Measurements from ENCODE around the gene KRT32. TPM values are rescaled to one million over a fixed set of nuclear protein-coding genes. Genes with fewer than 3 reads are reported as not detected.
A peak's percentile ranks its signal among the peaks of the same experiment; 100 is the strongest.

Gene KRT32
- total RNA-seq, 1 donor from 2014 or later = 0.17 TPM

DNA sequence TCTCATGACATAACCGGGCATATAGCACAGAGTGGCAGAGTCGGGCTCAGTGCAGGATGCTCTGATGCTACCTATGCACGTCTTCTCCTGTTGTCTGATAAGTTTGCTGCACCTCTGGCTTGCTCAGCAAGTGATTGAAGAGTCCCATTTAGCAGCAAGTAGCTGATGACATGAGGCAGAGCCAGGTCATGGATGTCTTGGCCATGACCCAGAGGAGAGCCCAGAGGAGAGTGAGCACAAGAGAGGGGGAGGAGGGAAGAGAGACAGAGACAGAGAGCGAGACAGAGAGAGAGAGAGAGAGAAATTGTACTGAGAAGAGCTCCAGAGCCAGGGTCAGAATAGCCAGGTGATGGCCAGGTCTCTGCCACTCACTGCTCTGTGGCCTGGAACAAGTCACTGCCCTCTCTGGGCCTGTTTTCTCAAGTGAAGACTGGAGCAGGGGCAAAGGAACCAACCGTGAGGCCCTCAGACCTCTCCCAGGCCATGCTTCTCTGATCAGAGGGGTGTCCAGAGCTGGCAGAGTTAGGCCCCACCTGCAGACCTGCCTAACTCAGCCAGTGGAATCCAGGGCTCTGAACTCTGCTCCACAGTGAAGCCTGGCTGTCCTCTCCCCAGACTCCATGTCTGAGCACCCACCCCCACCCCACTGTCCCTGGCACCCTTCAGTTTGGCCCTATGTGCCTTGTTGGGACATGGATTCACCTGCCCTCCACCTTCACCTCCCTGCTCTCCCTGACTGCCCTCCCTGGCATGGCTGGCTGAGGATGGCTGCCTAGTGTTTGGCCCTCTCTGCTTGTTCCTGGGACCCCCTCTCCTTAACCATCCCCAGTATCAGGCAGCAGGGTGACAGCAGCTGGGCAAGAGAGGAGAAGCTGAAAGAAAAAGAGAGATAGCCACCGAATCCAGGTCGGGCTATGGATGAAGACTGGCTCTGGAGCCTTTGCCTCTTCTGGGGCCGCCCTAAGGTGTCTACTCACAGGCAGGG lies 18.0 kb upstream of the KRT32 start:
- H3K27ac Mint-ChIP-seq = no peak overlapping the region
- H3K4me1 Mint-ChIP-seq (ENCODE audit: unreplicated experiment) = peaks cover 8% of the 10 kb centered on the region
- no peaks in the 10 kb centered on the region for H3K36me3 Mint-ChIP-seq
- TF ChIP-seq, protein P1, sequence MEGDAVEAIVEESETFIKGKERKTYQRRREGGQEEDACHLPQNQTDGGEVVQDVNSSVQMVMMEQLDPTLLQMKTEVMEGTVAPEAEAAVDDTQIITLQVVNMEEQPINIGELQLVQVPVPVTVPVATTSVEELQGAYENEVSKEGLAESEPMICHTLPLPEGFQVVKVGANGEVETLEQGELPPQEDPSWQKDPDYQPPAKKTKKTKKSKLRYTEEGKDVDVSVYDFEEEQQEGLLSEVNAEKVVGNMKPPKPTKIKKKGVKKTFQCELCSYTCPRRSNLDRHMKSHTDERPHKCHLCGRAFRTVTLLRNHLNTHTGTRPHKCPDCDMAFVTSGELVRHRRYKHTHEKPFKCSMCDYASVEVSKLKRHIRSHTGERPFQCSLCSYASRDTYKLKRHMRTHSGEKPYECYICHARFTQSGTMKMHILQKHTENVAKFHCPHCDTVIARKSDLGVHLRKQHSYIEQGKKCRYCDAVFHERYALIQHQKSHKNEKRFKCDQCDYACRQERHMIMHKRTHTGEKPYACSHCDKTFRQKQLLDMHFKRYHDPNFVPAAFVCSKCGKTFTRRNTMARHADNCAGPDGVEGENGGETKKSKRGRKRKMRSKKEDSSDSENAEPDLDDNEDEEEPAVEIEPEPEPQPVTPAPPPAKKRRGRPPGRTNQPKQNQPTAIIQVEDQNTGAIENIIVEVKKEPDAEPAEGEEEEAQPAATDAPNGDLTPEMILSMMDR (conservative IDR thresholded peaks at IDR 0.05) = no peak
- H3K27me3 Mint-ChIP-seq = no peaks in the 10 kb centered on the region
- DNase-seq (ENCODE audit: extremely low spot score, unreplicated experiment) = no peak
- no peaks in the 10 kb centered on the region for H3K9me3 Mint-ChIP-seq
- H3K4me3 Mint-ChIP-seq = no peak overlapping the region

- H3K4me1 Mint-ChIP-seq (ENCODE audit: unreplicated experiment) = peaks cover 8% of the 10 kb centered on the region
- H3K36me3 Mint-ChIP-seq = no peaks in the 10 kb centered on the region
- H3K4me3 Mint-ChIP-seq = no peak overlapping the region
- DNase-seq (ENCODE audit: extremely low spot score, unreplicated experiment) = no peak
- no peaks in the 10 kb centered on the region for H3K9me3 Mint-ChIP-seq
- TF ChIP-seq, protein P1 (conservative IDR thresholded peaks at IDR 0.05) = no peak
- H3K27ac Mint-ChIP-seq = peak overlapping the region; percentile 32
- H3K27me3 Mint-ChIP-seq = no peaks in the 10 kb centered on the region
Measured at GRCh38 chr17:41483991-41484826, 17.0 kb upstream of the KRT32 start.

- no peak for DNase-seq (ENCODE audit: extremely low spot score, unreplicated experiment)
- TF ChIP-seq, protein P1 (conservative IDR thresholded peaks at IDR 0.05) = no peak
- Mint-ChIP-seq H3K9me3 (no peaks in the 10 kb centered on the region), H3K27ac (peak overlapping the region; percentile 32), H3K4me1 (ENCODE audit: unreplicated experiment) (peaks cover 8% of the 10 kb centered on the region), H3K4me3 (no peak overlapping the region), H3K36me3 (no peaks in the 10 kb centered on the region), H3K27me3 (no peaks in the 10 kb centered on the region)
Measured at GRCh38 chr17:41483531-41483930, 16.3 kb upstream of the KRT32 start.

DNA sequence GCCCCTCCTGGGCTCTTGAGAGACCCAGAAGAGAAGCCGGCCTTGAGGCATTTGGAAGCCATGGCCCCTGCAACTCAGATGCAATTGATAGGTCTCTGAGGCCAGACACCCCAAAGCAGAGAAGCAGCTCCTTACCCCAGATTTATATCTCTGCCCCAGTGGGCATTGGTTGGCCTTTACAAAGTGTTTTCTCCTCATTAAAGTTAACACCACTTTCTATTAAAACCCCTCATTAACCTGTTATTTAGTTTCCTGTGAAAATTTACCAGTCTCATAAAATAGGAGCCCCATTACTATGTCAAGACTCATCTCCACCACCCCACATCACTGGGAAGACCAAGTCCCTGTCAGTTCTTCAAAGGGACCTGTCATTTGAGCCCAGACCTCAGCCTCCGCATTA lies 13.8 kb upstream of the KRT32 start, which contains the start of gene KRT35:
Gene KRT35 (minus strand): TSS at position 116 of the 400 bp plus-strand sequence. CDS start 54 bp downstream, at position 62.
- no peak for DNase-seq (ENCODE audit: extremely low spot score, unreplicated experiment)
- no peaks in the 10 kb centered on the region for H3K9me3 Mint-ChIP-seq
- no peaks in the 10 kb centered on the region for H3K27me3 Mint-ChIP-seq
- no peaks in the 10 kb centered on the region for H3K36me3 Mint-ChIP-seq
- peaks cover 8% of the 10 kb centered on the region for H3K4me1 Mint-ChIP-seq (ENCODE audit: unreplicated experiment)
- TF ChIP-seq, protein P1 (conservative IDR thresholded peaks at IDR 0.05) = no peak
- H3K27ac Mint-ChIP-seq = no peak within 1 kb of the TSS
- no peak within 1 kb of the TSS for H3K4me3 Mint-ChIP-seq

DNA sequence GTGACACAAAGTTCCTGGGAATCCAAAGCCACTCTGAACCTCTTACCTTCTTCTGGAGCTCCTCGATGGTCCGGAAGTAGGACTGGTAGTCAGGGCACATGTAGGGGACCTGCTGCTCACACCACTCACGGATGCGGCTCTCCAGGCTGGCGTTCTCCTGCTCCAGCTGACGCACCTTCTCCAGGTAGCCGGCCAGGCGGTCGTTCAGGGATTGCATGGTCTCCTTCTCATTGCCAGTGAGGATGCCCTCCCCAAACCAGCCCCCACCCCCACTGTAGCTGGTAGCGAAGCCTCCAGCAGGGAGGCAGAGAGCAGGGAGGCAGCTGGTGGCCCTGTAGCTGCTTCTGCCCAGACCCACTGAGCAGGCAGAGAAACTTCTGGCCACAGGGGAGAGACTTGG lies 13.4 kb upstream of the KRT32 start:
- Mint-ChIP-seq H3K27me3 (no peaks in the 10 kb centered on the region), H3K9me3 (no peaks in the 10 kb centered on the region)
- TF ChIP-seq, protein P1 (conservative IDR thresholded peaks at IDR 0.05) = no peak

More for the DNA sequence above, 13.4 kb upstream of the KRT32 start:
- Mint-ChIP-seq H3K4me1 (ENCODE audit: unreplicated experiment) (peaks cover 8% of the 10 kb centered on the region), H3K36me3 (no peaks in the 10 kb centered on the region), H3K27ac (no peak overlapping the region), H3K4me3 (no peak overlapping the region)
- no peak for DNase-seq (ENCODE audit: extremely low spot score, unreplicated experiment)

All from type B pancreatic cell (in vitro differentiated cells).